Natural killer cell treated with Interleukin-12 subunit alpha and Interleukin-12 subunit beta and Interleukin-15 and Interleukin-18, amount 100 ng/mL, for 72 hours (primary cell): ENCODE measurements around the gene KCNH1. TPM values are rescaled to one million over a fixed set of nuclear protein-coding genes. Genes with fewer than 3 reads are reported as not detected.

ENCODE experiments used
- total RNA-seq, 2 donors: library from RNA; stranded (reverse); gene quantifications; one replicate each; pipeline ENCODE4 v1.2.3, GENCODE V29; 2022

The KCNH1 gene
- total RNA-seq, 2 donors from 2014 or later, result not detected

Other genes starting within 250 kb of the KCNH1 start
- gene RCOR3, start 125.2 kb upstream of the KCNH1 start, total RNA-seq, result 10 to 100 TPM; 42.1 to 63.0 TPM
- gene TRAF5, start 192.7 kb upstream of the KCNH1 start, total RNA-seq, result 10 to 100 TPM; 27.8 to 46.7 TPM